ENCODE data around the gene PRKG1. TPM values are rescaled to one million over a fixed set of nuclear protein-coding genes. Genes with fewer than 3 reads are reported as not detected.

The PRKG1 gene
- total RNA-seq, 1 donor from 2014 or later: 4.6 TPM

GRCh38 chr10:51462076-51462779 is 387.9 kb downstream of the PRKG1 start:
- Mint-ChIP-seq H3K4me1 (ENCODE audit: low read depth) (no peaks in the 10 kb centered on the region), H3K36me3 (ENCODE audit: insufficient read depth) (no peaks in the 10 kb centered on the region), H3K27me3 (no peaks in the 10 kb centered on the region), H3K4me3 (ENCODE audit: low read depth) (no peak overlapping the region), H3K9me3 (ENCODE audit: low read depth) (no peaks in the 10 kb centered on the region), H3K27ac (no peak overlapping the region)
- TF ChIP-seq CTCF (IDR thresholded peaks at IDR 0.05; ENCODE audit: unreplicated experiment): no peak
- DNase-seq (ENCODE audit: low spot score, unreplicated experiment): no peak

GRCh38 chr10:51468424-51468823 is 394.1 kb downstream of the PRKG1 start:
- Mint-ChIP-seq H3K9me3 (ENCODE audit: low read depth) (no peaks in the 10 kb centered on the region), H3K36me3 (ENCODE audit: insufficient read depth) (no peaks in the 10 kb centered on the region)
- DNase-seq (ENCODE audit: low spot score, unreplicated experiment): no peak

GRCh38 chr10:51469686-51470085 is 395.4 kb downstream of the PRKG1 start:
- DNase-seq (ENCODE audit: low spot score, unreplicated experiment): no peak
- Mint-ChIP-seq H3K36me3 (ENCODE audit: insufficient read depth) (no peaks in the 10 kb centered on the region), H3K4me3 (ENCODE audit: low read depth) (no peak overlapping the region), H3K9me3 (ENCODE audit: low read depth) (no peaks in the 10 kb centered on the region), H3K27me3 (no peaks in the 10 kb centered on the region), H3K4me1 (ENCODE audit: low read depth) (no peaks in the 10 kb centered on the region), H3K27ac (no peak overlapping the region)
- TF ChIP-seq CTCF (IDR thresholded peaks at IDR 0.05; ENCODE audit: unreplicated experiment): no peak

More at GRCh38 chr10:51468424-51468823, 394.1 kb downstream of the PRKG1 start:
- TF ChIP-seq CTCF (IDR thresholded peaks at IDR 0.05; ENCODE audit: unreplicated experiment): no peak
- no peak overlapping the region for H3K27ac Mint-ChIP-seq
- no peaks in the 10 kb centered on the region for H3K27me3 Mint-ChIP-seq
- no peaks in the 10 kb centered on the region for H3K4me1 Mint-ChIP-seq (ENCODE audit: low read depth)
- no peak overlapping the region for H3K4me3 Mint-ChIP-seq (ENCODE audit: low read depth)

- TF ChIP-seq CTCF (IDR thresholded peaks at IDR 0.05; ENCODE audit: unreplicated experiment): no peak
- Mint-ChIP-seq H3K36me3 (ENCODE audit: insufficient read depth) (no peaks in the 10 kb centered on the region), H3K4me1 (ENCODE audit: low read depth) (peaks cover 5% of the 10 kb centered on the region), H3K27me3 (no peaks in the 10 kb centered on the region), H3K4me3 (ENCODE audit: low read depth) (no peak overlapping the region), H3K27ac (no peak overlapping the region), H3K9me3 (ENCODE audit: low read depth) (no peaks in the 10 kb centered on the region)
- DNase-seq (ENCODE audit: low spot score, unreplicated experiment): no peak
Observed at GRCh38 chr10:51471271-51471670, 397.0 kb downstream of the PRKG1 start.

GRCh38 chr10:51472154-51472553 is 397.9 kb downstream of the PRKG1 start:
- TF ChIP-seq CTCF (IDR thresholded peaks at IDR 0.05; ENCODE audit: unreplicated experiment): no peak
- no peak overlapping the region for H3K27ac Mint-ChIP-seq
- no peaks in the 10 kb centered on the region for H3K36me3 Mint-ChIP-seq (ENCODE audit: insufficient read depth)
- no peaks in the 10 kb centered on the region for H3K9me3 Mint-ChIP-seq (ENCODE audit: low read depth)
- no peak overlapping the region for H3K4me3 Mint-ChIP-seq (ENCODE audit: low read depth)
- DNase-seq (ENCODE audit: low spot score, unreplicated experiment): no peak
- no peaks in the 10 kb centered on the region for H3K27me3 Mint-ChIP-seq
- H3K4me1 Mint-ChIP-seq (ENCODE audit: low read depth): peaks cover 5% of the 10 kb centered on the region

All from progenitor cell of endocrine pancreas (in vitro differentiated cells).